K562 (cell line): Measurements from ENCODE around the gene ICAM2. TPM values are rescaled to one million over a fixed set of nuclear protein-coding genes. Genes with fewer than 3 reads are reported as not detected.

Experiments used
- ATAC-seq: fragments of 200-7000 bp; cut with Tn5 transposase; 3 replicates; pipeline ENCODE4 v1.9.1; 2020; ENCODE audit warnings: moderate library complexity
- BruUV-seq: library from RNA; stranded (reverse); fragments of 400-500 nt; replicated peaks from 2 replicates; lab custom pipeline; 2021; lab: Mats Ljungman, UMichigan
- CTCF ChIA-PET: fragments of 300-600 bp; formaldehyde crosslinking; extraction: SDS; loops from one replicate; lab custom pipeline; 2021; ENCODE audit warnings: low intra/inter-chr PET ratio; lab: Yijun Ruan, JAX
- POLR2A ChIA-PET: fragments of 300-600, 350-650 bp; sonication (Branson Sonifier 250); formaldehyde crosslinking; extraction: SDS; loops from one replicate; lab custom pipeline; 2021; ENCODE audit warnings: antibody characterized with exemption, inconsistent platforms; lab: Yijun Ruan, JAX
- DNase-seq, 4 experiments: peaks; one replicate each; pipeline versions ENCODE4 v3.0.0 to v3.0.0-alpha.2; 2011 to 2018; ENCODE audit warnings: low spot score in 3 of 4, mixed read lengths in 3 of 4; ENCODE audit errors: extremely low read depth in 1 of 4
- FAIRE-seq: peaks from 2 replicates; lab custom pipeline; 2011; peaks lifted over from hg19 to GRCh38; lab: Jason Lieb, UNC
- H2AFZ ChIP-seq: 2 replicates; pipeline ENCODE4 v1.6.0; 2011; ENCODE audit warnings: low read depth, low read length, control low read depth, inconsistent platforms
- H3K27ac ChIP-seq: fragments of 200-600 bp; 3 replicates; pipeline ENCODE4 v1.8.0; 2011; ENCODE audit warnings: low read depth, mild to moderate bottlenecking, control low read depth, inconsistent platforms, low read length, moderate library complexity, mixed read lengths; ENCODE audit errors: extremely low read depth
- H3K27me3 ChIP-seq, 2 experiments: fragments of 300-600 bp in 1 of 2; 2 replicates in 1 of 2; 3 replicates in 1 of 2; pipeline versions ENCODE4 v1.6.0 to v1.8.0; 2011; ENCODE audit warnings: inconsistent platforms in 2 of 2, low read length in 2 of 2, mild to moderate bottlenecking in 1 of 2, mixed read lengths in 1 of 2, moderate library complexity in 1 of 2; ENCODE audit not compliant: control insufficient read depth in 2 of 2, insufficient read depth in 2 of 2
- H3K36me3 ChIP-seq: fragments of 300-600 bp; 3 replicates; pipeline ENCODE4 v1.8.0; 2011; ENCODE audit warnings: mild to moderate bottlenecking, low read length, inconsistent platforms; ENCODE audit not compliant: control insufficient read depth, insufficient read depth
- H3K4me1 ChIP-seq, 2 experiments: fragments of 200-600 bp in 1 of 2; replicated peaks in 1 of 2; 2 replicates in 1 of 2; 3 replicates in 1 of 2; pipeline versions ENCODE4 v1.5.1 to v1.8.0; 2011; ENCODE audit warnings: inconsistent platforms in 2 of 2, low read length in 2 of 2, mild to moderate bottlenecking in 1 of 2, mixed read lengths in 1 of 2, moderate library complexity in 1 of 2; ENCODE audit not compliant: control insufficient read depth in 2 of 2, insufficient read depth in 2 of 2
- H3K4me2 ChIP-seq: 2 replicates; pipeline ENCODE4 v1.6.1; 2011; ENCODE audit warnings: low read length, control low read depth, inconsistent platforms, mixed read lengths; ENCODE audit not compliant: insufficient read depth
- H3K4me3 ChIP-seq: fragments of 200-600 bp; sonication (generic), shearing (Covaris generic); 2 replicates; pipeline ENCODE4 v1.5.1; 2016; ENCODE audit warnings: control low read depth, inconsistent platforms
- H3K79me2 ChIP-seq: fragments of 200-600 bp; 3 replicates; pipeline ENCODE4 v1.8.0; 2011; ENCODE audit warnings: low read length, inconsistent platforms; ENCODE audit not compliant: control insufficient read depth, insufficient read depth
- H3K9ac ChIP-seq, 2 experiments: 2 replicates each; pipeline versions ENCODE4 v1.6.0 to v1.6.1; 2011; ENCODE audit warnings: low read depth in 2 of 2, low read length in 2 of 2, control low read depth in 1 of 2, inconsistent platforms in 1 of 2, mild to moderate bottlenecking in 1 of 2, mixed read lengths in 1 of 2; ENCODE audit not compliant: insufficient read depth in 1 of 2
- H3K9me1 ChIP-seq: one replicate; pipeline ENCODE4 v1.6.0; 2011; ENCODE audit warnings: inconsistent platforms, mild to moderate bottlenecking, low read length, moderate library complexity; ENCODE audit not compliant: control insufficient read depth, insufficient read depth
- H3K9me3 ChIP-seq: replicated peaks from 2 replicates; pipeline ENCODE4 v1.5.1; 2011; ENCODE audit warnings: low read depth, low read length, inconsistent platforms; ENCODE audit not compliant: control insufficient read depth, insufficient read depth
- H4K20me1 ChIP-seq: replicated peaks from 2 replicates; pipeline ENCODE4 v1.6.1; 2011; ENCODE audit warnings: low read length, inconsistent platforms, mixed read lengths; ENCODE audit not compliant: control insufficient read depth, insufficient read depth
- ADNP ChIP-seq: fragments of 200-800 bp; sonication (Bioruptor generic); IDR thresholded peaks from 2 replicates; pipeline ENCODE4 v1.6.1; 2016; ENCODE audit warnings: missing genetic modification characterization, missing compliant biosample characterization
- ESRRA ChIP-seq: fragments of 450-650 bp; IDR thresholded peaks from 2 replicates; pipeline ENCODE4 v1.6.1; 2014; ENCODE audit warnings: low read depth, mild to moderate bottlenecking, moderate library complexity, borderline replicate concordance
- KDM1A ChIP-seq, 2 experiments: fragments of 450-650 bp; IDR thresholded peaks; 2 replicates each; pipeline ENCODE4 v1.6.1; 2016; ENCODE audit warnings: mild to moderate bottlenecking in 2 of 2
- NONO ChIP-seq, 2 experiments: fragments of 200-400 bp in 1 of 2; fragments of 450-650 bp in 1 of 2; formaldehyde crosslinking in 1 of 2; IDR thresholded peaks; 2 replicates each; pipeline ENCODE4 v1.6.1; 2017; ENCODE audit warnings: low read depth in 2 of 2, mild to moderate bottlenecking in 2 of 2, moderate library complexity in 2 of 2, low read length in 1 of 2
- RBM25 ChIP-seq: fragments of 200-400 bp; formaldehyde crosslinking; IDR thresholded peaks from 2 replicates; pipeline ENCODE4 v1.6.1; 2018; ENCODE audit warnings: low read length, low read depth, moderate library complexity; ENCODE audit not compliant: severe bottlenecking
- ZKSCAN1 ChIP-seq: fragments of 150-350 bp; IDR thresholded peaks from 2 replicates; pipeline ENCODE4 v1.6.1; 2016; ENCODE audit warnings: low read depth, low read length
- ZNF347 ChIP-seq: fragments of 450-650 bp; formaldehyde crosslinking; IDR thresholded peaks from 2 replicates; pipeline ENCODE4 v1.4.0; 2020; ENCODE audit warnings: low read depth, mild to moderate bottlenecking, moderate library complexity
- WGBS: fragments of 100-300 bp; shearing (Covaris generic); methylation state at CpG from one replicate; pipeline ENCODE4 v1.1.6; 2016; ENCODE audit warnings: low coverage, mixed read lengths; ENCODE audit not compliant: insufficient coverage; ENCODE audit errors: missing lambda C conversion rate; 5-methylcytosine and 5-hydroxymethylcytosine counted together
- in situ Hi-C: fragments of 300-500 bp; cut with MboI; formaldehyde crosslinking; loops from 4 replicates; pipeline ENCODE4 v1.15.0; 2018; ENCODE audit warnings: inconsistent platforms, mixed read lengths
- intact Hi-C: fragments of 100-400 bp; cut with micrococcal nuclease; formaldehyde crosslinking; loops from 2 replicates; pipeline ENCODE4 v1.14.2; 2022
- polyA plus RNA-seq, 8 experiments: library from polyadenylated mRNA; depleted of rRNA in 4 of 8; stranded (reverse) in 5 of 8; unstranded in 3 of 8; fragments of >200 nt; fragmentation: Nextera tagmentation in 2 of 8; fragmentation: Illumina TruSeq in 1 of 8; extraction: Ambion mirVana in 2 of 8; extraction: Trizol in 1 of 8; gene quantifications; 2 replicates each; pipeline versions ENCODE4 v1.2.1 to v1.2.3, GENCODE V29; 2011 to 2014; ENCODE audit warnings: inconsistent platforms in 1 of 8, missing spikeins in 1 of 8
- total RNA-seq, 7 experiments: library from RNA; depleted of rRNA in 6 of 7; stranded (reverse); fragments of >200 nt in 6 of 7; fragmentation: Illumina TruSeq in 2 of 7; extraction: Trizol in 2 of 7; gene quantifications; 2 replicates each; pipeline versions ENCODE4 v1.2.1 to v1.2.3, GENCODE V29; 2011 to 2021; ENCODE audit warnings: low replicate concordance in 1 of 7
- TF ChIP-seq, protein P1 (sequence below): fragments of 450-650 bp; IDR thresholded peaks from 2 replicates; pipeline ENCODE4 v1.6.1; 2016
- TF ChIP-seq, protein P2 (sequence below): fragments of 450-650 bp; IDR thresholded peaks from one replicate; pipeline ENCODE4 v1.6.1; 2018; ENCODE audit warnings: mild to moderate bottlenecking, moderate library complexity; ENCODE audit not compliant: partially characterized antibody
- TF ChIP-seq, protein P3 (sequence below): fragments of 250-450 bp; sonication (Bioruptor Pico); IDR thresholded peaks from 2 replicates; pipeline ENCODE4 v1.4.0; 2020; ENCODE audit warnings: mild to moderate bottlenecking, moderate library complexity, borderline replicate concordance

ICAM2 gene
- total and polyA plus RNA-seq, 9 of the 15 experiments (the other 6 are each of a cell fraction or from before 2014, with no cell fraction given) = 37.9 to 89.4 (median 60.6) TPM

DNA sequence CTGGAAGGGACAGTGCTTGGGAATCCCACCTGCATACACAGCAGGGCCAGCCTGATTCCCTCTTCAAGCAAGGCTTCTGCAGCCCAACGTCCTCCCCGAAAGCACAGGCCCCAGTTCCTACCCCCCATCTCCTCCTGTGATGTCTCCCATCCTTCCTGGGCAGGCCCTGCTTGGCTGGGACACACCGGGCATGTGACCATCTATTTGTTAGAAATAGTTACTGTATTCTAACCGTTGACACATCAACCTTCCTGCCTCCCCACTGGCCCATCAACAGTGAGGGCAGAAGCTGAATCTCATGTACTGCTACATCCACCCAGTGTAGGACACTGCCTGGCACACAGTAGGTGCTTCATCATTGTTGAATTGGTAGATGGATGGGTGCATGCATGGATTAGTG is 11.6 kb downstream of the ICAM2 start:
- Histone ChIP-seq H3K9me3 (no peaks in the 10 kb centered on the region), H3K9ac (no peak overlapping the region), H3K36me3 (peaks cover 17% of the 10 kb centered on the region), H3K9me1 (no peaks in the 10 kb centered on the region), H4K20me1 (no peaks in the 10 kb centered on the region), H3K27me3 (no peaks in the 10 kb centered on the region), H3K4me2 (no peak overlapping the region), H2AFZ (no peak overlapping the region), H3K4me3 (no peak overlapping the region), H3K4me1 (peaks cover 19 to 36% of the 10 kb centered on the region in 2 experiments), H3K79me2 (peaks cover 22% of the 10 kb centered on the region), H3K27ac (no peak overlapping the region)
- DNase-seq (no peak), FAIRE-seq (no peak), ATAC-seq (no peak)
- intact Hi-C loops (no loop called here), in situ Hi-C loops (no loop called here)
- WGBS = 84% methylated on average over 4 of the region's 4 CpGs
- BruUV-seq = no TSS peak
- CTCF ChIA-PET = no interaction called here
- POLR2A ChIA-PET = interaction anchor here (0.6 kb wide), 1 partner anchor 245 kb away, joined by 3 read pairs; no protein-coding TSS in a partner anchor
- TF ChIP-seq ZNF347 (CRISPR knock-in tag) = no peak
- TF ChIP-seq ZKSCAN1 = peak; percentile 90

DNA sequence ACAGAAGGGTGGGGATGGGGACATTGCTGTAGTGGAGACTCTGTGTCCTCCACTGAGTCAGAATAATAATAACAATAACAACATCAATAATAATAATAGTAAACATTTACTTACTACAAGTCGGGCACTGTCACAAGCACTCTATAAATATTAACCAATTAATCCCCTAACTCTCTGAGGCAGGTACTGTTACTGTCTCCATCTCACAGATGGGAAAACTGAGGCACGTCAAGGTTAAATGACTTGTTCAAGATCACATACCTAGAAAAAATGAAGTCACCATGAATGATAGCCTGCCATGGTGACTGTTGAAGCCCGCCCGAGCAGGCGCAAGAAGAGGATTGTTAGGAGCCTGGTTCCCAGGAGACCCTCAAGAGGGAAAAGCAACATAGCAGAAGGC is 12.1 kb downstream of the ICAM2 start:
- peak overlapping the region in 1 of 2 experiments; percentile 70; a peak in 1 of 4 replicates for H3K9ac ChIP-seq
- BruUV-seq = no TSS peak
- no peak for ATAC-seq
- no peaks in the 10 kb centered on the region for H3K9me3 ChIP-seq
- POLR2A ChIA-PET = interaction anchor here (0.6 kb wide), 1 partner anchor 246 kb away, joined by 3 read pairs; no protein-coding TSS in a partner anchor
- H3K4me3 ChIP-seq = no peak overlapping the region
- intact Hi-C loops (no loop called here), in situ Hi-C loops (no loop called here)
- H3K27ac ChIP-seq = no peak overlapping the region
- no peaks in the 10 kb centered on the region for H4K20me1 ChIP-seq
- H3K4me2 ChIP-seq = no peak overlapping the region
- no peak for DNase-seq
- FAIRE-seq = no peak
- H3K4me1 ChIP-seq = peaks cover 19 to 39% of the 10 kb centered on the region in 2 experiments
- 88% methylated on average over 5 of the region's 5 CpGs for WGBS
- H3K9me1 ChIP-seq = no peaks in the 10 kb centered on the region
- CTCF ChIA-PET = no interaction called here
- peaks cover 22% of the 10 kb centered on the region for H3K36me3 ChIP-seq
- H3K79me2 ChIP-seq = peaks cover 22% of the 10 kb centered on the region
- no peaks in the 10 kb centered on the region for H3K27me3 ChIP-seq
- H2AFZ ChIP-seq = no peak overlapping the region
- peak; percentile 82 for TF ChIP-seq RBM25
- TF ChIP-seq, protein P1, sequence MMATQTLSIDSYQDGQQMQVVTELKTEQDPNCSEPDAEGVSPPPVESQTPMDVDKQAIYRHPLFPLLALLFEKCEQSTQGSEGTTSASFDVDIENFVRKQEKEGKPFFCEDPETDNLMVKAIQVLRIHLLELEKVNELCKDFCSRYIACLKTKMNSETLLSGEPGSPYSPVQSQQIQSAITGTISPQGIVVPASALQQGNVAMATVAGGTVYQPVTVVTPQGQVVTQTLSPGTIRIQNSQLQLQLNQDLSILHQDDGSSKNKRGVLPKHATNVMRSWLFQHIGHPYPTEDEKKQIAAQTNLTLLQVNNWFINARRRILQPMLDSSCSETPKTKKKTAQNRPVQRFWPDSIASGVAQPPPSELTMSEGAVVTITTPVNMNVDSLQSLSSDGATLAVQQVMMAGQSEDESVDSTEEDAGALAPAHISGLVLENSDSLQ = no peak
- TF ChIP-seq NONO (IDR thresholded peaks at IDR 0.05; ENCODE audit: low read depth in 2 of 2, low read length in 1 of 2) = no peak
- TF ChIP-seq ESRRA = peak; percentile 89
- TF ChIP-seq, protein P2, sequence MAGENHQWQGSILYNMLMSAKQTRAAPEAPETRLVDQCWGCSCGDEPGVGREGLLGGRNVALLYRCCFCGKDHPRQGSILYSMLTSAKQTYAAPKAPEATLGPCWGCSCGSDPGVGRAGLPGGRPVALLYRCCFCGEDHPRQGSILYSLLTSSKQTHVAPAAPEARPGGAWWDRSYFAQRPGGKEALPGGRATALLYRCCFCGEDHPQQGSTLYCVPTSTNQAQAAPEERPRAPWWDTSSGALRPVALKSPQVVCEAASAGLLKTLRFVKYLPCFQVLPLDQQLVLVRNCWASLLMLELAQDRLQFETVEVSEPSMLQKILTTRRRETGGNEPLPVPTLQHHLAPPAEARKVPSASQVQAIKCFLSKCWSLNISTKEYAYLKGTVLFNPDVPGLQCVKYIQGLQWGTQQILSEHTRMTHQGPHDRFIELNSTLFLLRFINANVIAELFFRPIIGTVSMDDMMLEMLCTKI = no peak
- peak in 1 of 2 experiments; percentile 55; a peak in 2 of 4 replicates for TF ChIP-seq KDM1A (IDR thresholded peaks at IDR 0.05)
- TF ChIP-seq ADNP = peak; percentile 47; the same call in 1 of the 2 replicates
- TF ChIP-seq, protein P3, sequence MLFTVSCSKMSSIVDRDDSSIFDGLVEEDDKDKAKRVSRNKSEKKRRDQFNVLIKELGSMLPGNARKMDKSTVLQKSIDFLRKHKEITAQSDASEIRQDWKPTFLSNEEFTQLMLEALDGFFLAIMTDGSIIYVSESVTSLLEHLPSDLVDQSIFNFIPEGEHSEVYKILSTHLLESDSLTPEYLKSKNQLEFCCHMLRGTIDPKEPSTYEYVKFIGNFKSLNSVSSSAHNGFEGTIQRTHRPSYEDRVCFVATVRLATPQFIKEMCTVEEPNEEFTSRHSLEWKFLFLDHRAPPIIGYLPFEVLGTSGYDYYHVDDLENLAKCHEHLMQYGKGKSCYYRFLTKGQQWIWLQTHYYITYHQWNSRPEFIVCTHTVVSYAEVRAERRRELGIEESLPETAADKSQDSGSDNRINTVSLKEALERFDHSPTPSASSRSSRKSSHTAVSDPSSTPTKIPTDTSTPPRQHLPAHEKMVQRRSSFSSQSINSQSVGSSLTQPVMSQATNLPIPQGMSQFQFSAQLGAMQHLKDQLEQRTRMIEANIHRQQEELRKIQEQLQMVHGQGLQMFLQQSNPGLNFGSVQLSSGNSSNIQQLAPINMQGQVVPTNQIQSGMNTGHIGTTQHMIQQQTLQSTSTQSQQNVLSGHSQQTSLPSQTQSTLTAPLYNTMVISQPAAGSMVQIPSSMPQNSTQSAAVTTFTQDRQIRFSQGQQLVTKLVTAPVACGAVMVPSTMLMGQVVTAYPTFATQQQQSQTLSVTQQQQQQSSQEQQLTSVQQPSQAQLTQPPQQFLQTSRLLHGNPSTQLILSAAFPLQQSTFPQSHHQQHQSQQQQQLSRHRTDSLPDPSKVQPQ (CRISPR knock-in tag) = no peak
